ENCODE data around the gene KXD1.

The KXD1 gene

GRCh38 chr19:18608805-18609716 lies 51.4 kb downstream of the KXD1 start:
- Histone ChIP-seq H3K4me1 (no peaks in the 10 kb centered on the region), H3K9me3 (no peaks in the 10 kb centered on the region), H3K27me3 (peaks cover 95% of the 10 kb centered on the region), H3K4me3 (ENCODE audit: low read depth, low read length) (no peak overlapping the region), H3K36me3 (no peaks in the 10 kb centered on the region)
- no peak for TF ChIP-seq CTCF (IDR thresholded peaks at IDR 0.05; ENCODE audit: low read depth, low read length)
- no peak for DNase-seq

- Histone ChIP-seq H3K27me3 (peaks cover 95% of the 10 kb centered on the region), H3K36me3 (no peaks in the 10 kb centered on the region), H3K4me1 (no peaks in the 10 kb centered on the region), H3K4me3 (ENCODE audit: low read depth, low read length) (no peak overlapping the region), H3K9me3 (no peaks in the 10 kb centered on the region)
- DNase-seq = no peak
- TF ChIP-seq CTCF (IDR thresholded peaks at IDR 0.05; ENCODE audit: low read depth, low read length) = no peak
These were observed 52.0 kb downstream of the KXD1 start for GRCh38 chr19:18609717-18610051.

- H3K4me1 ChIP-seq = no peaks in the 10 kb centered on the region
- no peak for TF ChIP-seq CTCF (IDR thresholded peaks at IDR 0.05; ENCODE audit: low read depth, low read length)
- no peaks in the 10 kb centered on the region for H3K9me3 ChIP-seq
- peaks cover 94% of the 10 kb centered on the region for H3K27me3 ChIP-seq
- no peak for DNase-seq
- H3K4me3 ChIP-seq (ENCODE audit: low read depth, low read length) = no peak overlapping the region
- H3K36me3 ChIP-seq = no peaks in the 10 kb centered on the region
These were observed 52.5 kb downstream of the KXD1 start for GRCh38 chr19:18610245-18610555.

- Histone ChIP-seq H3K27me3 (peaks cover 92% of the 10 kb centered on the region), H3K4me3 (ENCODE audit: low read depth, low read length) (no peak overlapping the region), H3K4me1 (no peaks in the 10 kb centered on the region), H3K9me3 (no peaks in the 10 kb centered on the region), H3K36me3 (no peaks in the 10 kb centered on the region)
- DNase-seq = no peak
- TF ChIP-seq CTCF (IDR thresholded peaks at IDR 0.05; ENCODE audit: low read depth, low read length) = no peak
These were observed 53.1 kb downstream of the KXD1 start for GRCh38 chr19:18610556-18611326.

- Histone ChIP-seq H3K36me3 (no peaks in the 10 kb centered on the region), H3K4me3 (ENCODE audit: low read depth, low read length) (no peak overlapping the region), H3K27me3 (peaks cover 85% of the 10 kb centered on the region), H3K9me3 (no peaks in the 10 kb centered on the region), H3K4me1 (no peaks in the 10 kb centered on the region)
- DNase-seq = no peak
- TF ChIP-seq CTCF (IDR thresholded peaks at IDR 0.05; ENCODE audit: low read depth, low read length) = no peak
These were observed 53.8 kb downstream of the KXD1 start for GRCh38 chr19:18611327-18612050.
